Measurements from ENCODE around the gene MTSS2.

The MTSS2 gene

GRCh38 chr16:70702624-70703023 is 16.8 kb upstream of the MTSS2 start:
- H3K27ac ChIP-seq (ENCODE audit: low read depth, low read length): peak overlapping the region; percentile 90
- no peaks in the 10 kb centered on the region for H3K36me3 ChIP-seq (ENCODE audit: control insufficient read depth, insufficient read depth, low read length)
- H3K9ac ChIP-seq (ENCODE audit: low read length): peak overlapping the region; percentile 63
- peaks cover 81% of the 10 kb centered on the region for H3K4me1 ChIP-seq (ENCODE audit: control insufficient read depth, insufficient read depth, low read length)
- peak overlapping the region; percentile 2 for H3K4me3 ChIP-seq (ENCODE audit: low read length)
- no peaks in the 10 kb centered on the region for H3K27me3 ChIP-seq (ENCODE audit: control insufficient read depth, insufficient read depth, low read length)

DNA sequence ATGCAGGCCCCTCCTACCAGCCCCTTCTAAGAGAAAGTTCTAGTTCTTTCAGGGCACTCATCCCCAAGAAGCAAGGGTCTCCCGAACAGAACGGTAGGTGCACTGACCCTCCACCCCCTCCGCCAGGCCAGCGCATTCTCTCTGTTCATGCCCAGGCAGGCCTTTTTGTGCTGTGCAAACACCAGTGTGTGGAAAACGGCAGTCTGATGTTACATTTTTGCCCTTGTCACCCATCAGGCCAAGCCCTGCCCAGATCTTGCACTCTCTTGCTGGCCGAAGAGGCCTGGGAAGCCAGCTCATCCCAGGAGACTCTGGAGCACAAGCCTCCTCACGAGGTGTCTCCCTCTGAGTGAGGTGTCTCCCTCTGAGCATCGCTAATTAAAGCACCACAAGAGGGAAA is 16.1 kb upstream of the MTSS2 start:
- H3K27ac ChIP-seq (ENCODE audit: low read depth, low read length): peak overlapping the region; percentile 90
- no peak overlapping the region for H3K4me3 ChIP-seq (ENCODE audit: low read length)
- no peaks in the 10 kb centered on the region for H3K36me3 ChIP-seq (ENCODE audit: control insufficient read depth, insufficient read depth, low read length)
- H3K9ac ChIP-seq (ENCODE audit: low read length): no peak overlapping the region
- no peaks in the 10 kb centered on the region for H3K27me3 ChIP-seq (ENCODE audit: control insufficient read depth, insufficient read depth, low read length)
- H3K4me1 ChIP-seq (ENCODE audit: control insufficient read depth, insufficient read depth, low read length): peaks cover 80% of the 10 kb centered on the region

DNA sequence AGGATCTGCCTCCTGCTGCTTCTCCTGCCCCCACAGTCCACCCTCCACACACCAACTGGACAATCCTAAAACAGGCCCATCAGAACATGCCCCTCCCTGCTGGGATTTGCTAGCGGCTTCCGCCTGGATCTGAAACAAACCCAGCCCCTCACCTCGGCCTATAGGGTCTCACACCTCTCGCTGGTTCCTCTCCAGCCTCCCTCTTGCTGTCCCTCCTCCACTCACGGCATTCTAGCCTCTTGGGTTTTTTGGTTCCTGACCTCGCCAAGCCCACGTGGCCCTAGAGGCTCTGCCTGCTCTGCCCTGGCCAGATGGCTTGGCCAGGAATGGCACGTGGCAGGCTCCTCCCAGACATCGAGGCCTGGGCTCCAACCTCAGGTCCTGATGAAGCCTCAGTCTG is 15.7 kb upstream of the MTSS2 start:
- Histone ChIP-seq H3K4me3 (ENCODE audit: low read length) (no peak overlapping the region), H3K36me3 (ENCODE audit: control insufficient read depth, insufficient read depth, low read length) (no peaks in the 10 kb centered on the region), H3K9ac (ENCODE audit: low read length) (no peak overlapping the region), H3K27me3 (ENCODE audit: control insufficient read depth, insufficient read depth, low read length) (no peaks in the 10 kb centered on the region), H3K27ac (ENCODE audit: low read depth, low read length) (peak overlapping the region; percentile 90), H3K4me1 (ENCODE audit: control insufficient read depth, insufficient read depth, low read length) (peaks cover 77% of the 10 kb centered on the region)

- Histone ChIP-seq H3K27ac (ENCODE audit: low read depth, low read length) (peak overlapping the region; percentile 90), H3K4me3 (ENCODE audit: low read length) (no peak overlapping the region), H3K36me3 (ENCODE audit: control insufficient read depth, insufficient read depth, low read length) (no peaks in the 10 kb centered on the region), H3K4me1 (ENCODE audit: control insufficient read depth, insufficient read depth, low read length) (peaks cover 72% of the 10 kb centered on the region), H3K9ac (ENCODE audit: low read length) (no peak overlapping the region), H3K27me3 (ENCODE audit: control insufficient read depth, insufficient read depth, low read length) (no peaks in the 10 kb centered on the region)
Measured at GRCh38 chr16:70701036-70701435, 15.2 kb upstream of the MTSS2 start.

DNA sequence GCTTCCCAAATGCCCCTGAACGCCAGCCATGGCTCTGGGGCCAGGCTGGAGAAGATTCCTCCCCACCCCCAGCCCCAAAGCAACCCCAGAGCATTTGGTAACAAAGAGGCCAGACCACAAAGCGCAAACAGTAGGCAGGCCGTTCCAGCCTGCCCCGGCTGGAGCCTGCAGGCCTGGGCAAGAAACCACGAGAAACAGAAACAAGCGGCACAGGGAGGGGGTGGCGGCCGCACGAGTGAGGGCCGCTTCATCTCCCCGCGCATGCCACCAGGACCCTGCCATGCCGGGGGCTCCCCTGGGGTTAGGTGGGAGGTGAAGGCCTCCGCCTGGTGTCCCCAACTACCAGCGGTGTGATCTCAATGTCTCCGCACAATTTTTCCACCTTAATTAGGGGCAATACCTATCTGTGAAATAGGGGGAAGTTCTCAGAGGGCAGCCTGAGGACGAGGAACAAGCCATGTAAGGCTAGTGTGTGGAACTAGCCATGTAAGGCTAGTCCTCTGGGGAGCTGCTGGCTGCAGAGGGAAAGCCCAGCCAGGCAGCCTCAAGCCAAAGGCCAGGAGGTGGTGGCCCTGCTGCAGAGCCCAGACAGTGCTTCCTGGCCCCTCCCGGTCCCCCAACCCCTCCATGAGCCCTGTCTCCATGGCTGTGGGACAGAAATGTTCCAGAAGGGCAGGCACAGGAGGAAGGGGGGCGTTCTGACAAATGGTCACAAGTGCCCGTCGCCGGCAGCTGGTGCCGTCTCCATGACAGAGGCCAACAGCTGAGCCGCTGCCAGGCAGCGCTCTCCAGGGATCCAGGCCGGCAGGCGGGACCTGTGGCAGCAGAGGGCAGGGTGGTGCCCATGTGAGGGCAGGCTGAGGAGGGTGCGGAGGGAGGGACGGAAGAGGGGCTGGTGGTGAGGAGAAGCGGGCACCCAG is 14.5 kb upstream of the MTSS2 start:
- H3K27ac ChIP-seq (ENCODE audit: low read depth, low read length): peak overlapping the region; percentile 90
- H3K4me1 ChIP-seq (ENCODE audit: control insufficient read depth, insufficient read depth, low read length): peaks cover 78% of the 10 kb centered on the region
- no peaks in the 10 kb centered on the region for H3K27me3 ChIP-seq (ENCODE audit: control insufficient read depth, insufficient read depth, low read length)
- no peaks in the 10 kb centered on the region for H3K36me3 ChIP-seq (ENCODE audit: control insufficient read depth, insufficient read depth, low read length)
- H3K9ac ChIP-seq (ENCODE audit: low read length): no peak overlapping the region
- no peak overlapping the region for H3K4me3 ChIP-seq (ENCODE audit: low read length)

- Histone ChIP-seq H3K4me3 (ENCODE audit: low read length) (no peak overlapping the region), H3K9ac (ENCODE audit: low read length) (no peak overlapping the region), H3K27me3 (ENCODE audit: control insufficient read depth, insufficient read depth, low read length) (no peaks in the 10 kb centered on the region), H3K4me1 (ENCODE audit: control insufficient read depth, insufficient read depth, low read length) (peaks cover 79% of the 10 kb centered on the region), H3K27ac (ENCODE audit: low read depth, low read length) (peak overlapping the region; percentile 90), H3K36me3 (ENCODE audit: control insufficient read depth, insufficient read depth, low read length) (no peaks in the 10 kb centered on the region)
Measured at GRCh38 chr16:70699696-70700095, 13.8 kb upstream of the MTSS2 start.

DNA sequence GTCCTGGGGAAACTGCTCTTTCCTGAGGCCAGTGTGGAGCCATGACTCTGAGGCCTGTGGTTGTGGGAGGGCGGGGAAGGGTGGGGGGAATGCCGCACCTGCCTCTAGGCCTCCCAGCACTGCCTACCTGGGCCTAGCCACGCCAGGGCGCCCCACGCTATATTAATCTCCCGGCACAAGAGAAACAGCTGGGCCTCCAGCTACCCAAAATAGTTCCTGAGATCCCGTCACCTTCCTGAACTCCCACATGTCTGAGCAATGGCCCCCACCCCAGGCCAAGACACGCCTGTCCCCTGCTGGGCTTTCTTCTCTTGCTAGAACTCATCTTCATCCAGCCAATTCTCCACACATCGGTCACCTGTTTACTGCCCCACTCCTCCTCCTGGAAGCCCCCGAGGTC is 13.0 kb upstream of the MTSS2 start:
- Histone ChIP-seq H3K4me3 (ENCODE audit: low read length) (no peak overlapping the region), H3K27ac (ENCODE audit: low read depth, low read length) (peak overlapping the region; percentile 90), H3K36me3 (ENCODE audit: control insufficient read depth, insufficient read depth, low read length) (no peaks in the 10 kb centered on the region), H3K9ac (ENCODE audit: low read length) (no peak overlapping the region), H3K4me1 (ENCODE audit: control insufficient read depth, insufficient read depth, low read length) (peaks cover 79% of the 10 kb centered on the region), H3K27me3 (ENCODE audit: control insufficient read depth, insufficient read depth, low read length) (no peaks in the 10 kb centered on the region)

DNA sequence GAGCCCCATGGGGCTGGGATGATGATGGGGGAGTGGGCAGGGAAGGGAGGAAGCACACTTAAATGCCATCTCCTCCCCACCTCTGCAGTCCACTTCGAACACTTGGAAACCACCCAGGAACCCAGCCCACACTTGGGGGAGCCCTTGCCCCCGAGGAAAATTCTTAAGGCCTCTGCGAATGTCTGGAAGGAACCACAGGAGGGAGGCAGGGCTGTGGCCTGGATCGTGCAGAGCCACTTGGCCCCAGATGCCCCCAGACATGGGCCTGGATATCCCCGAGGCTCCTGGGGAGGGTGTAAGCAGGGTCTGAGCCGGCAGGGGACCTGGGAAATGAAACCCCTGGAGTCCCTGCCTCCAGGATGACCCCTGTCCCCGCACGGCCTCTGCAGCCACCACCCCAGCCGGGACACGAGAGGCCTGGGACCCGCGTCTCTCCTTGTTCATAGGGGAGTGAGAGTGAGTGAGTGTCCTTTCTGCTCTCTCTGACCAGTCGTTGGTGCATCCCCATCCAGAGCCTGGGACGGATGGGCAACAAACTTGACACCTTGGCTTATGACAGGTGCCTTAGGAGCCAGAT is 11.8 kb upstream of the MTSS2 start:
- Histone ChIP-seq H3K9ac (ENCODE audit: low read length) (no peak overlapping the region), H3K4me1 (ENCODE audit: control insufficient read depth, insufficient read depth, low read length) (peaks cover 80% of the 10 kb centered on the region), H3K27ac (ENCODE audit: low read depth, low read length) (peak overlapping the region; percentile 72), H3K27me3 (ENCODE audit: control insufficient read depth, insufficient read depth, low read length) (no peaks in the 10 kb centered on the region), H3K36me3 (ENCODE audit: control insufficient read depth, insufficient read depth, low read length) (no peaks in the 10 kb centered on the region), H3K4me3 (ENCODE audit: low read length) (no peak overlapping the region)

- no peaks in the 10 kb centered on the region for H3K36me3 ChIP-seq (ENCODE audit: control insufficient read depth, insufficient read depth, low read length)
- H3K27ac ChIP-seq (ENCODE audit: low read depth, low read length): peak overlapping the region; percentile 72
- no peak overlapping the region for H3K9ac ChIP-seq (ENCODE audit: low read length)
- H3K4me1 ChIP-seq (ENCODE audit: control insufficient read depth, insufficient read depth, low read length): peaks cover 80% of the 10 kb centered on the region
- H3K27me3 ChIP-seq (ENCODE audit: control insufficient read depth, insufficient read depth, low read length): no peaks in the 10 kb centered on the region
- no peak overlapping the region for H3K4me3 ChIP-seq (ENCODE audit: low read length)
Measured at GRCh38 chr16:70696952-70697593, 11.2 kb upstream of the MTSS2 start.

DNA sequence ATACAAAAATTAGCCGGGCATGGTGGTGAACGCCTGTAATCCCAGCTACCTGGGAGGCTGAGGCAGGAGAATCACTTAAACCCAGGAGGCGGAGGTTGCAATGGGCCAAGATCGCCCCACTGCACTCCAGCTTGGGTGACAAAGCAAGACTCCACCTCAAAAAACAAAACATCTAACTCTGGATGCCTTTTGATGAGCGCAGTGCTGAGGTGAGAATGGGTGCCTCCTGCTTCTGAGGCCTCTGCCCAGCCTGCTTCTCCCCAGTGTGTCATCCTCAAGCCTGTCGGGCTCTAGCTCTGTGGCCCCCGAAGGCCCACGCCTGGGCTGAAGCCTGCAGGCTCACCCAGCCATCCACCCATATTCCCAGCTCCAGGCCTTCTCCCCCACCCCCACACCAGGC is 10.5 kb upstream of the MTSS2 start:
- H3K27ac ChIP-seq (ENCODE audit: low read depth, low read length): peak overlapping the region; percentile 98

GRCh38 chr16:70695331-70696070 is 9.6 kb upstream of the MTSS2 start:
- Histone ChIP-seq H3K4me3 (ENCODE audit: low read length) (no peak overlapping the region), H3K9ac (ENCODE audit: low read length) (no peak overlapping the region), H3K36me3 (ENCODE audit: control insufficient read depth, insufficient read depth, low read length) (no peaks in the 10 kb centered on the region), H3K27ac (ENCODE audit: low read depth, low read length) (peak overlapping the region; percentile 98), H3K4me1 (ENCODE audit: control insufficient read depth, insufficient read depth, low read length) (peaks cover 80% of the 10 kb centered on the region), H3K27me3 (ENCODE audit: control insufficient read depth, insufficient read depth, low read length) (no peaks in the 10 kb centered on the region)

More for the DNA sequence above, 10.5 kb upstream of the MTSS2 start:
- H3K4me3 ChIP-seq (ENCODE audit: low read length): no peak overlapping the region
- no peaks in the 10 kb centered on the region for H3K27me3 ChIP-seq (ENCODE audit: control insufficient read depth, insufficient read depth, low read length)
- H3K9ac ChIP-seq (ENCODE audit: low read length): no peak overlapping the region
- H3K36me3 ChIP-seq (ENCODE audit: control insufficient read depth, insufficient read depth, low read length): no peaks in the 10 kb centered on the region
- H3K4me1 ChIP-seq (ENCODE audit: control insufficient read depth, insufficient read depth, low read length): peaks cover 80% of the 10 kb centered on the region

DNA sequence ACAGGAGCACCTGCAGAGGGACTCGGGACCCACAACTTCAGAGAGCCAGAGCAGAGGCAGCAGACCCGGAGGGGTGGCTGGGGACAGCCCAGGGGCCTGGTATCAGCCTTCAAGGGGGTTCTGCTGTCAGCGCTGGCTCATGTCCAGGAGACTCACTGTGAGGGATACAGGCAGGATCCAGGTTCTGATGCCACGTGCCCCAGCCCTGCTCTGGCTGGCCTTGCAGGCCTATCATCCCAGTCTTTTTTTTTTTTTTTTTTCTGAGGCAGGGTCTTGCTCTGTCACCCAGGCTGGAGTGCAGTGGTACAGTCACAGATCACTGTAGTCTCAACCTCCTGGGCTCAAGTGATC is 9.0 kb upstream of the MTSS2 start:
- peaks cover 80% of the 10 kb centered on the region for H3K4me1 ChIP-seq (ENCODE audit: control insufficient read depth, insufficient read depth, low read length)
- H3K27me3 ChIP-seq (ENCODE audit: control insufficient read depth, insufficient read depth, low read length): no peaks in the 10 kb centered on the region
- H3K9ac ChIP-seq (ENCODE audit: low read length): no peak overlapping the region
- H3K4me3 ChIP-seq (ENCODE audit: low read length): no peak overlapping the region
- H3K36me3 ChIP-seq (ENCODE audit: control insufficient read depth, insufficient read depth, low read length): no peaks in the 10 kb centered on the region
- peak overlapping the region; percentile 98 for H3K27ac ChIP-seq (ENCODE audit: low read depth, low read length)
